Measurements from ENCODE around the gene CR1L.
"Not testable (repeated sequence)": the region's sequence is repeated elsewhere in the genome, so short reads cannot be mapped to it uniquely, and the experiment has no call there.

Gene CR1L

DNA sequence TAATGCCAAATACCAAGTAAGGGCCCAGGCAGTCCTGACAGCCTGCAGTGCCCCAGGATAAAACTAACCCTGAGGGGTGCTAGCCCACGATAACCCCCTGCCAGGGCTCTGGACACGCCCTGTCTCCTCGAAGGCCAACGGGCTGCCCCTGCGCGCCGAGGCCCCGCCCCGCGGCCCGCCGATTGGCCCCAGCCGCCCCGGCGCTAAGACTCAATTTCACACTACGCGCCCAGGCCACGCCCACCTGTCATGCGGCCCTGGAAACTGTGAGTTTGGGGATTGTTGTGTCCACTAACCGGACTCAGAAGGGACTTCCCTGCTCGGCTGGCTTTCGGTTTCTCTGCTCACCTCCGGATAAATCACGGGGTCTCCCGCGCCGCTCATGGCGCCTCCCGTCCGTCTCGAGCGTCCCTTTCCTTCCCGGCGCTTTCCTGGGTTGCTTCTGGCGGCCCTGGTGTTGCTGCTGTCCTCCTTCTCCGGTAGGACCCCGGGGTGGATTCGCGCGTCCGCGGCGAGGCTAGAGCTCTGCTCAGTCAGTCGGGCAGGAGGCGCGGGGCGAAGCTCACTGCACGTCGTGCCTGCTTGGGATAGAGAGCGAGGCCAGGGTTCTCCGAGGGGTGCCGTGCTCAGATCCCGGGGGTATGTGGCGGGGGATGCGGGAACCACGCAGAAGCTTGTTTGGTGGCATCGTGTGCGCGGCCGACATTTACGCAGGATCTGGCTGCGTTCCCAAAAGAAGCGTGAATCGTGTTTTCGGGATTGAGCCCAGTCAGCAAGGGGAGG lies at the start of gene CR1L:
TSS of gene CR1L (plus strand) at position 282 of the 783 bp plus-strand sequence. CDS start at position 383, 101 bp downstream.
- peak; percentile 75 for DNase-seq (ENCODE audit: low spot score)

DNA sequence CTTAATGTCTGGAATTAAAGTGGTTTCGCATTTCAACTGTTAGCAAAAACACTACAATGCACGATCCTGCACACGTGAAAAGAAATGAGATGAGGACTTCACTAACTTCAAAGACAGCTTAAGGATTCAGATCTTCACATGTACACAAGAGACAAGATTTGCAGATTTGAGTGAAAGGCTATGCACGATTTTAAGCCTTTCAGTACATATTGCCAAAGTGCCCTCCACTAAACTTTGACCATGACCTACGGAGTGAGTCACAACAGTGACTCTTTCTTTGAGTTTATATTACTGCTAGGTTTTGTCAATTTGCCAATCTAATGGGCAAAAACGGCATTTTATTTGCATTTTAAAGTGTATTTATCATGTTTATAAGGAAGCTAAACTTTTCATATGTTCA lies 41.2 kb upstream of the CR1L start:
- no peak for DNase-seq (ENCODE audit: low spot score)

DNA sequence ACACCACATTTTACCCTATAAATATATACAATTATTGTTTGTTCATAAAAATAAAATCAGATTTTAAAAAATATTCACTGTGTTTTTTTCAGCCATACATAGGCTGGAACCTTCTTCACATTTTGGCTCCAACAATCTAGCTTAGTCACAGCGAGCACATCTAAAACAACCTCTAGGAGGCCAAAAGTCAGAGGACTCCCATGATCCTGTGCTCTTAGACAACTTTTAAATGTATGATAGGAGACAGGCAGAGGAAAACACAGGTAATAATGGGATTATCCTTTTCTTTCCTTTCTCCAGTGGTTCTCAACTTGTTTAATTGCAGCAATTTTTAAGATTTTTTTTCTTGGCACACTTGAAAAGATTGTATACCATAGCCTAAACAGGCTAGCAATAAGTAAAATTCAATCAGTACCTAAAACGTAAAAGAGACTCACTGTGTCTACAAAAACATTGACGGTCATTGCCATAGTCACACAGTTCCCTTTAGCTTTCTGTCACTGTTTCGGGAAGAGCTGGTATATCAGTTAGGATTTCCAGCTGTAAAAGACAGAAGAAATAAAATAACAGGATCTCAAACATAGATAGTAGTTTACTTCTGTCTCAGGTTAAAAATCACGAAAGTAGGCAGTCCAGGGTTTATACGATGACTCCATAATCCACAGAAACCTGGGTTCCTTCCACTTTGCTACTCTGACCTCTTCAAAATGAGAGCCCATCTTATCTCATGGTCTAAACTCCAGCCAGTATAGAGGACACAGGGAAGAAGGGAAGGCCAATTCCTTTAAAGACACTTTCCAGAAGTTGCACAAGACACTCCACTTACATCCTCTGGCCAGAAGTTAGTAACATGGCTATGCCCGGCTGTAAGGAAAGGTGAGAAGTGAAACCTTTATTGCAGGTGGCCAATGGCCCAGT lies 39.2 kb upstream of the CR1L start:
- no peak for DNase-seq (ENCODE audit: low spot score)

DNA sequence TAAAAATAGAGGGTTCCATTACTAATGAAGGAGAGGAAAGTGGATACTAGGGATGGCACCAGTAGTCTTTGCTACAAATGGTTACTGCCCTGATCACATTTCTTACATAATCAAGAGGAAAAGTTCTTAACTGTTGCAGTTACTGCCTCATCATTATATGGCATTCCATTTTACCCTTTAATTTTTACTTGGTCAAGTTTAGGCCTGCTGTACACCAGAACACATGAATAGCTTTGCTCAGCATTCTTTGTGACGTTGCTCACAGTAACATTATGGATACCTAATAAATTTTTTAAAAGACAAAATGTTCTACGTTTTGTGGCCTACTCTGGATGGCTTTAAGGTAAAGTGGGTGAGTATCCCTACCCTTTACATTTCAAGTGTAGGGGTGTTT lies 38.6 kb upstream of the CR1L start:
- DNase-seq (ENCODE audit: low spot score): no peak

DNA sequence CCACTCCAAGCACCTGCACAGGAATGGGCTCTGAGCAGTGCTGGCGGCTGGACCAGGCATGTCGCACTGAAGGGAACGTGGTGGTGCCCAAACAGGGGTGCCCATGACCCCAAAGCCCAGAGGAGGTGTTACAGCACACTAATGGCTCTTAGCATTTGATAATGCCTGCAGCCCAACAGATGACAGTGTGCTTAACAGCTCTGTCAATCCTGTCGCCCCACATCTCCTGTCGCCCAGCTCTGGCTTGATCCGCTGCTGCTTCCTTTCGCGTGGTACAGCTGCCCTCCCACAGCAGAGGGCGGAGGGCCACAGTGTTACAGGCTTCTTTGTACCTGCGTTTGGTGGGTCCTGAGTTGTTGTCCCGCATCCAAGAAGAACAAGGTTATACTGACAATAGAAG lies 32.2 kb upstream of the CR1L start:
- no peak for DNase-seq (ENCODE audit: low spot score)

DNA sequence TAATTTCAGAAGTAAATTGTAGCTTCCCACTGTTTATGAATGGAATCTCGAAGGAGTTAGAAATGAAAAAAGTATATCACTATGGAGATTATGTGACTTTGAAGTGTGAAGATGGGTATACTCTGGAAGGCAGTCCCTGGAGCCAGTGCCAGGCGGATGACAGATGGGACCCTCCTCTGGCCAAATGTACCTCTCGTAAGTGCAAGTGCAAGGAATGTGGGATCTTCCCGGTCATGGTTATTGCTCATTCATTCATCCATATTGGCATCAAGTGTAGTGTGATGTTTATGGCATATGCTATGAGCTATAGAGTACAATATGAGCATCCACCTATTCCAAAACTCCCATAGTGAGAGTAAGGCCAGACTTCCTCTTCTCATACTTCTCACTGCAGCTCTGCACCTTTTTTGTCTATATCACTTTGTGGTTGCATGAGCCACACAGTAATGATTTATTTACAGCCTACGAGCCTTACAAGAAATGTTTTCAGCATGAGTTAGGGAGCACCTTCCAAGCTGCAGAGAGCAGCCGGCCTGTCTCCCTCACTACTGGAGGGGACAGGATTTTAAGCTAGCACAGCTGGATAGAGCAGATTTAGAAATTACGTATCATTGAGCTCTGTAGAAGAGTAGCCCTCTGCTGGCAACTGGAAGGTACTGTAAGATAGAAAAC lies 24.9 kb upstream of the CR1L start:
- peak; percentile 58 for DNase-seq (ENCODE audit: low spot score)

- DNase-seq (ENCODE audit: low spot score): no peak
Measured at GRCh38 chr1:207620543-207620893, 24.4 kb upstream of the CR1L start.

GRCh38 chr1:207625504-207626071 lies 19.3 kb upstream of the CR1L start:
- not testable (repeated sequence) for DNase-seq (ENCODE audit: low spot score)

DNA sequence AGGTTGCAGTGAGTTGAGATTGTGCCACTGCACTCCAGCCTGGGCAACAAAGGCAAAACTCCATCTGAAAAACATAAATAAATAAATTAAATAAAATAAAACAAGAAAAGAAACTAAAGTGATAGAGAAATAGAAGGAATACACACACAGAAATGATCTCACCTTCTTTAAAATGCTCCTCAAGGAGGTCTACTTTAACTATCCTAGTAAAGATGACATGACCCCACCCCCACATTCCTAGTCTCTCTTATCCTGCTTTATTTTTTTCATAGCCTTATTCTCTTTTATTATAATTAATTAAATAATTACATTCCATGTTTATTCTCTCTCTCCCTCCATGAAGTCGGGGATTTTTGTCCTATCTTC lies 18.0 kb upstream of the CR1L start:
- DNase-seq (ENCODE audit: low spot score): no peak

- no peak for DNase-seq (ENCODE audit: low spot score)
Measured at GRCh38 chr1:207627496-207627895, 17.4 kb upstream of the CR1L start.

GRCh38 chr1:207628776-207629175 lies 16.2 kb upstream of the CR1L start:
- DNase-seq (ENCODE audit: low spot score): no peak

DNA sequence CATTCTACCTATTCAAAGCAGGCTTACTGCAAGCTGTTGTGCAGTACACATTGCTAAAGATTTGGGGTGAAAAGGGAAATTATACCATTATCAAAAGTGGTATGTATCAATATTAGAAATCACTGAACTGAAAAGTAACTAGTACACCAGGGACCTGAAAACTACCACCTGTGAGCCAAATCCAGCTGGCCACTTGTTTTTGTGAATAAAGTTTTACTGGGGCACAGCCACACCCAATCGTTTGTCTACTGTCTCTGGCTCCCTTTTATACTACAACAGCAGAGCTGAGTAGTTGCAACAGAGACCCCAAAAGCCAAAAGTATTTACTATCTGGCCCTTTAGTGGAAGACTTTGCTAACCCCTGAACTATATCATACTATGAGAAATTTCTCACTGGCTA lies 13.8 kb upstream of the CR1L start:
- no peak for DNase-seq (ENCODE audit: low spot score)

- no peak for DNase-seq (ENCODE audit: low spot score)
Measured at GRCh38 chr1:207633226-207633625, 11.7 kb upstream of the CR1L start.

GRCh38 chr1:207633699-207634289 lies 11.1 kb upstream of the CR1L start:
- DNase-seq (ENCODE audit: low spot score): not testable (repeated sequence)

DNA sequence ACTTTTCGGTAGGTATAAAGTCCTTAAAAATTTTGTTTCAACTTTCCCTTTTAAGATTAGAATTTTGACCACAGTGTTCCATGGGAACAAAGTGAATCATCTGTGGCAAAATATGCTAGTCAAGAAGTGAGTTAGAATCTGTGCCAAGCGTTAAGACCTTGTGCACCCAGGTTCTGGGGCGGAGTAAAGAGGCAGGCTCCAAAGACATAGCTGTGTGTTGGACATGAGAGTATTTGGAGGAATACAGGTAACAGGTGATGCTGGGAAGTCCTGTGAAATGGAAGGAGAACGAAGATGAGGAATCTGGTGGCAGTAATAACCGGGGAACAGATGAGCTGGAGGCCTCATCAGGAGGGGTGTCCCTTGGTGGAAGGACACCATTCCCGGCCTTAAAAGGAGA lies 10.6 kb upstream of the CR1L start:
- not testable (repeated sequence) for DNase-seq (ENCODE audit: low spot score)

- not testable (repeated sequence) for DNase-seq (ENCODE audit: low spot score)
Measured at GRCh38 chr1:207635569-207636186, 9.3 kb upstream of the CR1L start.

DNA sequence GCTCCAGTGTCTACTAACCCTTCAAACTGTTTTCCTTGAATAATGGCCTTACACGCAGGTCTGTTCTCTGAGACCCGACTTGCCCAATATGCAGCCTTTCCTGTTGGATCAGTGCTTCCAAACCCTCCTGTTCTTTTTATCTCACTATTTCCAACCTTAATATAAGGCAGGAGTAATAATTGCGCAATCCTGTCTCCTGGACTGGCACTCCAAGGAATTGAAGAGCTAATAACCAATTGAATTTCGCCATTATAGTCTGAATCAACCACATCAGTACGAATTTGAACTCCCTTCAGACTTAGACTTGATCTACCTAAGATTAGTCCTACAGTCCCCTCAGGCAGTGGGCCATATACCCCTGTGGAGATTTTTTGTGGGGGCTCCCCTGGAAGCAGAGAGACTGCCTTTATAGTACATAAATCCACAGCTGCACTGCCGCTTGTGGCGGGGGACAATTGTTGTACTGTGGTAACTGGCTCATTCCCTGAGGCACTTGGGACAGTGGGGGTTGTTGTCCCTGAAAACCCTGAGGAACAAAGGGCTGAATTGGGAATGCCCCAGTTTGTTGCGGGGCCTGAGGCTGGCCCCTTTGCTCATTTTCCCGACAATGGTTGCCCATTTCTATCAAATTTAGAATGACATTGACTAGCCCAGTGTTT lies 6.3 kb upstream of the CR1L start:
- peak; percentile 59 for DNase-seq (ENCODE audit: low spot score)

DNA sequence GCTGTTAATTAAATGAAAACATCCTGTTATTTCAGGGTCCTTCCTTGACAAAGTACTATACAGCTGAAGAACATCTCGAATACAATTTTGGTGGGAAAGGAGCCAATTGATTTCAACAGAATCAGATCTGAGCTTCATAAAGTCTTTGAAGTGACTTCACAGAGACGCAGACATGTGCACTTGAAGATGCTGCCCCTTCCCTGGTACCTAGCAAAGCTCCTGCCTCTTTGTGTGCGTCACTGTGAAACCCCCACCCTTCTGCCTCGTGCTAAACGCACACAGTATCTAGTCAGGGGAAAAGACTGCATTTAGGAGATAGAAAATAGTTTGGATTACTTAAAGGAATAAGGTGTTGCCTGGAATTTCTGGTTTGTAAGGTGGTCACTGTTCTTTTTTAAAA lies 5.6 kb upstream of the CR1L start:
- DNase-seq (ENCODE audit: low spot score): not testable (repeated sequence)

- DNase-seq (ENCODE audit: low spot score): no peak
Measured at GRCh38 chr1:207644166-207644851, 624 bp upstream of the CR1L start.

DNA sequence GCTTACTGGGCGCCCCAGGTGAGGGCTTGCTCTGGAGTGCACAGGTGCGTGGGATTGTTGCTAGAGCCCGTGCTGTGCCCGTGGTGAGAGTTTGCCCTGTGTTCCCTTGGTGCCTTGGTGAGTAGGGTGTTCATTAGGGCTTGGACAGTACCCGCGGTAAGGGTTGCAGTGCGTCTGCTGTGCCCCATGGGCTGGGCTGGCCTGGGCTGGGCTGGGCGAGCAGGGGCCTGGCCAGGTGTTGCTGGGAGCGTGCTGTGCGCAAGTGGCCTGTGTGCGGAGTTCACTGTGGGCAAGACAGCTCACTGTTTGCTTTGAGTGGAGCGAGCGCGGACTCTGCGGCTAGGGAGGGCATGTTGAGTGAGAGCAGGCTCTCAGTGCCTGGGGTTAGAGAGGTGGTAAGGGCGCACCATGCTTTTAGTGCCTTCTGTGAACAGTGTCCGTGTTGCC lies 725 bp downstream of the CR1L start:
- DNase-seq (ENCODE audit: low spot score): no peak

Measured in globus pallidus (tissue), 1 donor.